Mesothelial cell of epicardium (in vitro differentiated cells): ENCODE data around the gene SLC1A5. TPM values are rescaled to one million over a fixed set of nuclear protein-coding genes. Genes with fewer than 3 reads are reported as not detected.

ENCODE experiments used
- DNase-seq, 2 experiments: peaks; one replicate each; pipeline ENCODE4 v3.0.0; 2021; ENCODE audit warnings: low spot score in 2 of 2; ENCODE audit not compliant: unreplicated experiment in 2 of 2
- H3K27ac Mint-ChIP-seq: 2 replicates; pipeline ENCODE4 v1.8.0; 2021; ENCODE audit warnings: mixed read lengths
- H3K27me3 Mint-ChIP-seq: 2 replicates; pipeline ENCODE4 v1.8.0; 2021; ENCODE audit warnings: low read depth, mixed read lengths
- H3K36me3 Mint-ChIP-seq: 2 replicates; pipeline ENCODE4 v1.8.0; 2021; ENCODE audit warnings: mixed read lengths
- H3K4me1 Mint-ChIP-seq: 2 replicates; pipeline ENCODE4 v1.8.0; 2021; ENCODE audit warnings: mixed read lengths
- H3K4me3 Mint-ChIP-seq: 2 replicates; pipeline ENCODE4 v1.8.0; 2021; ENCODE audit warnings: mild to moderate bottlenecking, moderate library complexity, mixed read lengths
- H3K9me3 Mint-ChIP-seq: 2 replicates; pipeline ENCODE4 v1.8.0; 2021; ENCODE audit warnings: mixed read lengths
- total RNA-seq: library from RNA; stranded (reverse); gene quantifications from 3 replicates; pipeline ENCODE4 v1.2.1, GENCODE V29; 2021
- TF ChIP-seq, protein P1 (sequence below): fragments of 200-600 bp; sonication (generic); IDR thresholded peaks from one replicate; pipeline ENCODE4 v1.5.0; 2021; ENCODE audit warnings: antibody characterized with exemption; ENCODE audit not compliant: unreplicated experiment

SLC1A5 gene
- total RNA-seq, 1 donor from 2014 or later: 45.3 TPM

DNA sequence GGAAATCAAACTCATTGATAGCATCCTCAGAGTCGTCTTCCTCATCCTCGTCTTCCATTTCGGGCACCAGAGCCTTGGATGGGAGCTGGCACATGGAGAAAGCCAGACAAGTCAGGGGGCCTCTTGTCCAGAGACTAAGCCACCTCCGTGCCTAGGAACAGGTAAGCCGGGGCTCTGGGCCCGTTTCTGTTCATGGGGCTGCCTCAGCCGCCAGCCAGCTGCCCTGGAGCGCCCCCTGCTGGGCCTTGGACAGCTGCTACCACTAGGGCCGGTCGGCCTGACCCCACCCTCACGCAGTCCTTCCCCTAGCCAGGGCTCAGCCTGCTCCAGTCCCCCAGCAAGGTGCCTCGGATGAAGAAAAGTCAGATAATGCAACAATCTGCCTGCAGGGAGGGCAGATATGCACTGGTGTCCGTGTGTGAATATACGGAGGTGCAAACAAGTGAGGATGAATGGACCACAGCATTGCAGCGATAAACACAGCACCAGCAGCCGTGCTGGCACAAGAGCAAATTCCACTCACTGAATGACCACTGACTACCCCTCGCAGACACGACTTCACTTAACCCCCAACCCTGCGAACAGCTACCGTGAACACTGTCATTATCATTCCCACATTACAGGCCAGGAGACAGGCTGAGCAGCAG lies 59.6 kb downstream of the SLC1A5 start:
- Mint-ChIP-seq H3K27ac (peak overlapping the region; percentile 6), H3K36me3 (peaks cover 16% of the 10 kb centered on the region), H3K27me3 (no peaks in the 10 kb centered on the region), H3K4me1 (peaks cover 13% of the 10 kb centered on the region), H3K4me3 (no peak overlapping the region), H3K9me3 (no peaks in the 10 kb centered on the region)
- peak in 1 of 2 experiments; percentile 77 for DNase-seq
- TF ChIP-seq, protein P1, sequence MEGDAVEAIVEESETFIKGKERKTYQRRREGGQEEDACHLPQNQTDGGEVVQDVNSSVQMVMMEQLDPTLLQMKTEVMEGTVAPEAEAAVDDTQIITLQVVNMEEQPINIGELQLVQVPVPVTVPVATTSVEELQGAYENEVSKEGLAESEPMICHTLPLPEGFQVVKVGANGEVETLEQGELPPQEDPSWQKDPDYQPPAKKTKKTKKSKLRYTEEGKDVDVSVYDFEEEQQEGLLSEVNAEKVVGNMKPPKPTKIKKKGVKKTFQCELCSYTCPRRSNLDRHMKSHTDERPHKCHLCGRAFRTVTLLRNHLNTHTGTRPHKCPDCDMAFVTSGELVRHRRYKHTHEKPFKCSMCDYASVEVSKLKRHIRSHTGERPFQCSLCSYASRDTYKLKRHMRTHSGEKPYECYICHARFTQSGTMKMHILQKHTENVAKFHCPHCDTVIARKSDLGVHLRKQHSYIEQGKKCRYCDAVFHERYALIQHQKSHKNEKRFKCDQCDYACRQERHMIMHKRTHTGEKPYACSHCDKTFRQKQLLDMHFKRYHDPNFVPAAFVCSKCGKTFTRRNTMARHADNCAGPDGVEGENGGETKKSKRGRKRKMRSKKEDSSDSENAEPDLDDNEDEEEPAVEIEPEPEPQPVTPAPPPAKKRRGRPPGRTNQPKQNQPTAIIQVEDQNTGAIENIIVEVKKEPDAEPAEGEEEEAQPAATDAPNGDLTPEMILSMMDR: peak; percentile 81

DNA sequence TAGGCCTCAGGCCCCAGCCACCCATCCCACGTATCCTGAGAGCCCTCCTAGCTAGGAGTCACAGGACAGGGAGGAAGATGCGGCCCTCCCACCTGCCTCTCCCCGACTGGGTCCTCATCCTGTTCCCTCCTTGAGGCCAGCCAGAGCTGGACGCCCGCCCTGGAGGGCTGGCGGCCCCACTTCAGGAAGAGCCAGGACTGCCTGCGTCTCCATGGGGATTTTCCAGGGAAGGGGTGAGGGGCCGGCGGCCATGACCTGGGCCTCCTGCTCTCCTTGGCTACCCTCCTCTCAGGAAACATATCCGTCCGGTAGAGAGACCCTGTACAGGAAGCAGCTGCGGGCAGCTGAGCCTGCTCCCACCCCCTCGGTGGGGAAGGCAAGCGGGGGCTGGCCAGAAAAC lies 60.2 kb downstream of the SLC1A5 start:
- TF ChIP-seq, protein P1: no peak
- no peak overlapping the region for H3K27ac Mint-ChIP-seq
- H3K36me3 Mint-ChIP-seq: peaks cover 15% of the 10 kb centered on the region
- no peaks in the 10 kb centered on the region for H3K9me3 Mint-ChIP-seq
- H3K4me1 Mint-ChIP-seq: peaks cover 13% of the 10 kb centered on the region
- H3K27me3 Mint-ChIP-seq: no peaks in the 10 kb centered on the region
- no peak overlapping the region for H3K4me3 Mint-ChIP-seq
- DNase-seq: no peak

DNA sequence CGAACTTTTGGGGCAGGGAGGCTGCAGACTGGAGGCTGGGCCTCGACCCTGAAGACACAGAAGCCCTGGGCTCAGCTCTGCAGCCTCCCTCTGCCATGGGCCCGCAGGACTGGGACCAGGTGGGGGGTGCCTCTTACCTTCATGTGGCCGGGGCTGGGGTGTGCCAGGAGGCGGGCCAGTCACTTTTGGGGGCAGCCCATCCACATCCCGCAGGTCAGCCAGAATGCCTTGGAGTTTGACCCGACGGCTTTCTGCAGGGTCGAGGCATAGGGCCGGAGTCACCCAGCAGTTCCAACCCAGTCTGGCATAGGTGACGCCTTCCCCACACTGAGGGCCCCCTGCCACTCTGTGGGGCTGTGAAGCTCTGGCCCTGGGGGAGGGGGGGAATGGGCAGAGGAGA lies 60.6 kb downstream of the SLC1A5 start:
- H3K27me3 Mint-ChIP-seq: no peaks in the 10 kb centered on the region
- H3K4me3 Mint-ChIP-seq: no peak overlapping the region
- H3K4me1 Mint-ChIP-seq: peaks cover 13% of the 10 kb centered on the region
- DNase-seq: no peak
- peaks cover 15% of the 10 kb centered on the region for H3K36me3 Mint-ChIP-seq
- TF ChIP-seq, protein P1: no peak
- no peak overlapping the region for H3K27ac Mint-ChIP-seq
- no peaks in the 10 kb centered on the region for H3K9me3 Mint-ChIP-seq

DNA sequence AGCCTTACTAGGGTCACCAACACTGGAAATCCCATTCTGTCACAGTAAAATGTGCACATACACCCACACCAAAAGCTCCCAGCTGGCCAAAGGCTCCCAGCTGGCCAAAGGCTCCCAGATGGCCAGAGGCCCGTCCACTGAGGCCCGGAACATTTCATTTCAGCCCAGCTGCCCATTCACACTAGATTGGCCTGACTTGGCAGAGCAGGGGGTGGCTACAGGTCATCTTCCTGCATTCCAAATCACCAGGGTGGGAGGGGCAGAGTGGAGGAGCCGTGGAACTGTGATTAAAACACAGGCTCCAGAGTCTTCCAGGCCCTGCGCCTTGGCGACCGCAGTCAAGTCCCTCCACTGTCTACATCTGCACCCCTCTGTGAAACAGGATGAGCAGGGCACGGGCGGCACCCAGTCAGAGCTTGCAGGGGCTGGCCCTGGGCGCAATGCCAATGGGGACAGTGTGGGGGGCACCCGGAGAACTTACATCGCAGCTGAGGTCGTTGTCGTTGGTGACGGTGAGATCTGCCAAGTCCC lies 61.4 kb downstream of the SLC1A5 start:
- no peaks in the 10 kb centered on the region for H3K27me3 Mint-ChIP-seq
- H3K4me1 Mint-ChIP-seq: peaks cover 11% of the 10 kb centered on the region
- no peak overlapping the region for H3K4me3 Mint-ChIP-seq
- no peak overlapping the region for H3K27ac Mint-ChIP-seq
- TF ChIP-seq, protein P1: no peak
- DNase-seq: no peak
- peaks cover 17% of the 10 kb centered on the region for H3K36me3 Mint-ChIP-seq
- H3K9me3 Mint-ChIP-seq: no peaks in the 10 kb centered on the region

DNA sequence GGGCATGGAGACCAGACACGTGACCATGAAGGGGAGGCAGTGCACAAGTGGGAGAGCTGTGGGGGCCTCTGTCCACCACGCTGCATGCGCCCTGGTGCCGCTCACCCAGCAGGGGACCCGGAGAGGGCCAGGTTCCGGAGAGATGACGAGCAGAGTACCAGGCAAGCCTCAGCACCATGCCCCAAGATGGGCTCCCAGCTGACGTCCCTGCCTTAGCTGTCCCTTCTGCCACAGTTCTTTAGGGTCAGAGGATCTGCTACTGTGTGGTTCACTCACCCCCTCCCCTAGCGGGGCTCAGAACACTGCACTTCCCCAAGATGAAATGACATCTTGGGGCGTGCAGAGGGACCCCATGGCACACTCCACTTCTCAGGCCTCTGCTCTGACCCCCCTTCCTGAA lies 61.8 kb downstream of the SLC1A5 start:
- TF ChIP-seq, protein P1: no peak
- no peak overlapping the region for H3K27ac Mint-ChIP-seq
- no peaks in the 10 kb centered on the region for H3K27me3 Mint-ChIP-seq
- no peak for DNase-seq
- H3K4me1 Mint-ChIP-seq: peaks cover 7% of the 10 kb centered on the region
- H3K9me3 Mint-ChIP-seq: no peaks in the 10 kb centered on the region
- no peak overlapping the region for H3K4me3 Mint-ChIP-seq
- peaks cover 20% of the 10 kb centered on the region for H3K36me3 Mint-ChIP-seq
